Coronary artery (tissue), 2 donors: ENCODE results near the gene MAST4.
A peak's percentile ranks its signal among the peaks of the same experiment; 100 is the strongest.

Source experiments
- DNase-seq: peaks from one replicate; pipeline ENCODE4 v3.0.0-alpha.2; 2017; ENCODE audit warnings: low spot score
- H3K27ac ChIP-seq, 2 donors: fragments of 200-600 bp; sonication (generic); one replicate each; pipeline ENCODE4 v1.5.1; 2016 to 2019
- H3K4me3 ChIP-seq: fragments of 200-600 bp; sonication (generic); 2 replicates; pipeline ENCODE4 v1.5.1; 2016; ENCODE audit warnings: mild to moderate bottlenecking, moderate library complexity
- TF ChIP-seq, protein P1 (sequence below): fragments of 200-600 bp; sonication (generic); IDR thresholded peaks from one replicate; pipeline ENCODE4 v1.5.1; 2019; ENCODE audit warnings: antibody characterized with exemption

MAST4 gene

DNA sequence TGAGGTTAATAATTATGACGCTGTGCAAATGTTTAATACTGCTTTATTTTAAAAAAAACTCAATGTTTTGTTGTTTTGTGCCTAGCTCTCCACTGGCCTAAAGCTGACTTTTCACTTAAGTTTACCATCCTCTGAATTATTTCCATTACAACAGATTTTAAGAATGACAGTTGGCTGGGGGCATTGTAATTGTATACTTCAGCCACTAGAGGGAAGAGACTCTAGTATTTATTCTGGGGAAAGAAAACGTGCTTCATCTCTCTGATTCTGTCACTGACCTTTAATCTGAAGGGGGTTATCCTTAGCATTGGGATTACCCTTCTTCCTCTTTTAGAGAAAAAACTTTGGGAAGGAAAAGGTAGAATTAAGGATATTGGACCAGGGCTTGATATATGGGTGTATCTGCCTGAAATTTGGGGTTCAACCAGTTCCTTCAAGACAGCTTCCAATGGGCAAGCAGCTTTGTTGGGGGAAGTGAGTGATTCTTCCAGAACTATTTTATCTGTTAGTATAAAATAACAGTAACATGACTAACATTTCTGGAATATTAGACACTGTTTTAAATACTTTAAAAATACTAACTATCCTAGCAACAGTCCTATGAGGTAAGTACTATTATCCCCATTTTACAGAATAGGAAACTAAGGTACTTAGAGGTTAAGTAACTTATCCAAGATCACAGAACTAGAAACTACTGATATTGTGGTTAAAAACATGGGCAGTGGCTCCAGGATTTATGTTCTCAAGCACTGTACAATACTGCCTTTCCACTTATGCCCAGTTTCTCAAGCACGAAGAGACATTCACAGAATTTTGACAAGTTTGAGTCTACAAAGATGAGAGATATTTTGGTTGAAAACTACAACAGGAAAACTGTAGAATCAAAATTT, 392.0 kb downstream of the MAST4 start:
- H3K27ac ChIP-seq: no peak overlapping the region

DNA sequence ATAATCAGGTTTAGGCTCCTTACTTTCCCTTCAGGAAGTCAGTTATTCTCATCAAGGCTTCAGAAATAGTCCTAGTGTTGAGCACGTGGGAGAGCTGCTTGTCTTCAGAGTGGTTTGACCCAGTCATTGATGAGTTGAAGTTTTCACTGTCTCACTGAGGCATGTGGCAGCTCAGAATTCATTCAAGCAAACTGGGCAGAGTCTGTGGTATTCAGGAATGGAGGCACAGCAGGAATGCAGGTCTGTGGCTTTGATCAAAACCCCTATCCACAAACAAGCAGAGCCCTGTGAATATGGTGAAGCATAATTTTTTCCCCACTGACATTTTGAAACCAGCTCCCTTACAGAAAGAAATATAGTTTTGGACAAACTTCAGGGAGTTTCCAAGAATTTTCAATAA, 393.1 kb downstream of the MAST4 start:
- TF ChIP-seq, protein P1, sequence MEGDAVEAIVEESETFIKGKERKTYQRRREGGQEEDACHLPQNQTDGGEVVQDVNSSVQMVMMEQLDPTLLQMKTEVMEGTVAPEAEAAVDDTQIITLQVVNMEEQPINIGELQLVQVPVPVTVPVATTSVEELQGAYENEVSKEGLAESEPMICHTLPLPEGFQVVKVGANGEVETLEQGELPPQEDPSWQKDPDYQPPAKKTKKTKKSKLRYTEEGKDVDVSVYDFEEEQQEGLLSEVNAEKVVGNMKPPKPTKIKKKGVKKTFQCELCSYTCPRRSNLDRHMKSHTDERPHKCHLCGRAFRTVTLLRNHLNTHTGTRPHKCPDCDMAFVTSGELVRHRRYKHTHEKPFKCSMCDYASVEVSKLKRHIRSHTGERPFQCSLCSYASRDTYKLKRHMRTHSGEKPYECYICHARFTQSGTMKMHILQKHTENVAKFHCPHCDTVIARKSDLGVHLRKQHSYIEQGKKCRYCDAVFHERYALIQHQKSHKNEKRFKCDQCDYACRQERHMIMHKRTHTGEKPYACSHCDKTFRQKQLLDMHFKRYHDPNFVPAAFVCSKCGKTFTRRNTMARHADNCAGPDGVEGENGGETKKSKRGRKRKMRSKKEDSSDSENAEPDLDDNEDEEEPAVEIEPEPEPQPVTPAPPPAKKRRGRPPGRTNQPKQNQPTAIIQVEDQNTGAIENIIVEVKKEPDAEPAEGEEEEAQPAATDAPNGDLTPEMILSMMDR: no peak
- DNase-seq: no peak
- H3K4me3 ChIP-seq: no peak overlapping the region
- no peak overlapping the region for H3K27ac ChIP-seq

More for the DNA sequence above, 392.0 kb downstream of the MAST4 start:
- H3K4me3 ChIP-seq: no peak overlapping the region
- DNase-seq: no peak
- TF ChIP-seq, protein P1: peak; percentile 41

DNA sequence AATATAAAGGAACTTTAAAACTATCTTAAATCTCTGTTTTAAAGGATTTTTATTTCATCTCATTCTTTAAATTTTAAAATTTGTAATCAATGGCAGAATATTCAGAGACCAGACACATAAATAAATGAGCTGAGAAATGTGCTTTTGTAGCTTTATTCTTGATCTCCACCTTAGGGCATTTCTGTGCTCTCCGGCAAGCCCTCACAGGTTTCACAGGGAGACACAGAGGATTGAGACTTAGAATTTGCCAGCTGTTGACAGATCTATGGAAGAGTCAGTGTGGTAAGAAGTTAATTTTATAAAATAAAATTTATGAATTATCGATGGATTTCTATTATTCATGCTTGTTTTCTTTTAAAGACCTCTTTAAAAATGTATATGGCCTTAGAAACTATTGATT, 393.6 kb downstream of the MAST4 start:
- no peak overlapping the region for H3K27ac ChIP-seq

DNA sequence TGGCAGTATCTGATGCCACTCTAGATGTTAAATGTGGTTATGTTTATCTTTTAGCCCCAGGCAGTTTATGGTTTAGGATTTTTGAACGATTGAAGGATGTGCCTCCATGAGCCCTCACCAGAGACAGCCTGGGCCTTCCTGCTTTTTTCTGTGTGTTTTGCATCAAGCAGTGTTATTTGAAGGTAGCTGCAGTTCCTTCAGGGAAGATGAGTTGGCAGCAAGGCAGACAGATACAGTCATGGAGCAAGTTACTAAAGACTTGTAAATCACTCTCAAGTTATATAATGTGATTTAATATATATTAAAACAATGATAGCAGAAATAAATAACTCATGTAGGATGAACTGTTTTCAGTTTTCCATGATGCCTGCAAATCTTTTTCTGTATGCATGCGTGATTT, 395.6 kb downstream of the MAST4 start:
- Histone ChIP-seq H3K4me3 (no peak overlapping the region), H3K27ac (no peak overlapping the region)
- TF ChIP-seq, protein P1: no peak
- DNase-seq: no peak

More for the DNA sequence above, 393.6 kb downstream of the MAST4 start:
- H3K4me3 ChIP-seq: no peak overlapping the region
- TF ChIP-seq, protein P1: no peak
- no peak for DNase-seq

DNA sequence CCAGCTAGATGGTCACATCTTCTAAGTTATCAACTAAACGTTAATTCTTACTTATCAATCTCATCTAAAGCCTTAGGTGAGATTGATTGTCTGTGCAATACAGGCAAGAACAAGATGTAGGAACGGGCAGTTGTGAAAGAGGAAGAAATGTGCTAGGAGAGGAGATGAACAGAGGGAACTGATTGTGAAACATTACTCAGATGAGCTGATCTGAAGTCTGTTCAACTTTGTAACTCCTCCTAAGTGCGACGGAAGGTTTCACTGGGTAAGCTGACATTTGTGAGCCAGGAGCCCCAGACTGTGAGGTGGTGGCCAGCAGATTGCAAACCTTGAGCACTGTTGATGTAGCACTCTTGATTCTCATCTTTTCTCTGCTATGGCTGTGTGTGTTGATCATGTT, 396.4 kb downstream of the MAST4 start:
- Histone ChIP-seq H3K27ac (no peak overlapping the region), H3K4me3 (no peak overlapping the region)
- TF ChIP-seq, protein P1: no peak
- no peak for DNase-seq

DNA sequence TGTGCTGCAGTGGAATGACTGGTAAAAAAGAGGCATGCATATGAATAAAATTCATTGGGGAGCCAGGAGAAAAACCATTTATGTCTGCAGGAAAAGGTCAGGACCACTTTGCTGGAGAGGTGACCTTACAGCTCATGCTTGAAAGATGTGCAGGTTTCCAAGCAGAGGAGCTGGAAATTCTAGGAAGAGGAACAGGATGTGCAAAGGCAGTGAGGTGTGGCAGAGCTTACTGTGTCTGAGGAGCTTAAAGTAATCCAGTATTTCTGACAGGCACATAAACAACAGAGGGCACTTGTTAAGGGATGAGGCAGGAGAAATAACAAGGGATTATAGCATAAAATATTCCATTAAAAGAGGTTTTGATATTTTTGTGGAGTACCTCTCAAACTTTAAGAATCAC, 397.3 kb downstream of the MAST4 start:
- TF ChIP-seq, protein P1: no peak
- Histone ChIP-seq H3K27ac (no peak overlapping the region), H3K4me3 (no peak overlapping the region)
- no peak for DNase-seq

DNA sequence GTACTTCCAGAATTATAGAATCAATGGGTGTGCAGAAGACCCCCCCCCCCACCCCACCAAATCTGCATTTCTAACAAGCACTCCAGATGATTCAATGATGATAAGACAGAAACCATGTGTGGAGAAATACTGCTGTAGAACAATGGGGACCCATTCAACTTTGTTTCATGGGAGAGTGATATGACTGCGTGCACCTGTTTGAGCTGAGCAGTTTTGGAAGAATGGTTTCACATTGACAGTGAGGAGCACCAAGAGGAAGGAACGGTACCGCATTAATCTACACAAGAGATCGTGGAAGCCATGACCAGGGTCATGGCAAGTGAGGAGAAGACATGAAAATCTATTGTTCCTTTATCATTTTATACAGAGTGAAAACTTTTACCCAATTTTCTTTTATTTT, 397.7 kb downstream of the MAST4 start:
- H3K27ac ChIP-seq: no peak overlapping the region
- TF ChIP-seq, protein P1: no peak
- H3K4me3 ChIP-seq: no peak overlapping the region
- no peak for DNase-seq
